Endothelial cell of umbilical vein (primary cell): ENCODE results near the gene MAP4K4. TPM values are rescaled to one million over a fixed set of nuclear protein-coding genes. Genes with fewer than 3 reads are reported as not detected.

Experiments
- BruUV-seq: library from RNA; stranded (reverse); fragments of 400-500 nt; replicated peaks from 2 replicates; lab custom pipeline; 2021; lab: Mats Ljungman, UMichigan
- CTCF ChIA-PET: fragments of 300-600, 350-600 bp; sonication (Branson Sonifier 250); formaldehyde crosslinking; loops from one replicate; lab custom pipeline; 2021; ENCODE audit warnings: antibody characterized with exemption, inconsistent platforms; lab: Charles Lee
- POLR2A ChIA-PET: fragments of 300-600, 350-600 bp; sonication (Branson Sonifier 250); formaldehyde crosslinking; loops from one replicate; lab custom pipeline; 2021; ENCODE audit warnings: antibody characterized with exemption, inconsistent platforms; lab: Charles Lee
- DNase-seq: peaks from one replicate; pipeline ENCODE4 v3.0.0-alpha.2; 2011; ENCODE audit warnings: low read depth, low spot score
- FAIRE-seq: peaks from 2 replicates; lab custom pipeline; 2011; peaks lifted over from hg19 to GRCh38; lab: Jason Lieb, UNC
- H2AFZ ChIP-seq: 2 replicates; pipeline ENCODE4 v1.6.0; 2012; ENCODE audit warnings: low read depth, low read length, control low read depth, inconsistent platforms
- H3K27ac ChIP-seq: 2 replicates; pipeline ENCODE4 v1.5.1; 2011; ENCODE audit warnings: low read depth, mild to moderate bottlenecking, control low read depth, low read length, moderate library complexity; ENCODE audit not compliant: insufficient read depth
- H3K27me3 ChIP-seq, 2 experiments: 2 replicates each; pipeline versions ENCODE4 v1.6.0 to v1.6.1; 2011; ENCODE audit warnings: low read length in 2 of 2, mixed read lengths in 1 of 2; ENCODE audit not compliant: control insufficient read depth in 2 of 2, insufficient read depth in 2 of 2
- H3K36me3 ChIP-seq, 2 experiments: 2 replicates in 1 of 2; 3 replicates in 1 of 2; pipeline ENCODE4 v1.5.1; 2011; ENCODE audit warnings: low read length in 2 of 2, mild to moderate bottlenecking in 1 of 2, moderate library complexity in 1 of 2; ENCODE audit not compliant: control insufficient read depth in 2 of 2, insufficient read depth in 2 of 2; ENCODE audit errors: extremely low read depth in 1 of 2
- H3K4me1 ChIP-seq: 3 replicates; pipeline ENCODE4 v1.5.1; 2011; ENCODE audit warnings: mild to moderate bottlenecking, low read length; ENCODE audit not compliant: control insufficient read depth, insufficient read depth; ENCODE audit errors: extremely low read depth
- H3K4me2 ChIP-seq: 2 replicates; pipeline ENCODE4 v1.6.1; 2011; ENCODE audit warnings: low read length, control low read depth, mixed read lengths; ENCODE audit not compliant: insufficient read depth
- H3K4me3 ChIP-seq, 3 experiments: fragments of 200-600 bp in 1 of 3; sonication (generic), shearing (Covaris generic) in 1 of 3; replicated peaks in 1 of 3; 2 replicates each; pipeline ENCODE4 v1.5.1; 2011 to 2016; ENCODE audit warnings: control low read depth in 3 of 3, low read length in 3 of 3, mild to moderate bottlenecking in 2 of 3, inconsistent platforms in 1 of 3, low read depth in 1 of 3, moderate library complexity in 1 of 3; ENCODE audit not compliant: insufficient read depth in 1 of 3
- H3K79me2 ChIP-seq: 2 replicates; pipeline ENCODE4 v1.6.0; 2012; ENCODE audit warnings: low read length, inconsistent platforms; ENCODE audit not compliant: control insufficient read depth, insufficient read depth
- H3K9ac ChIP-seq: replicated peaks from 2 replicates; pipeline ENCODE3; 2011; ENCODE audit warnings: low read length, control low read depth; ENCODE audit not compliant: insufficient read depth; ENCODE audit errors: extremely low read depth
- H3K9me1 ChIP-seq: replicated peaks from 3 replicates; pipeline ENCODE4 v1.6.0; 2011; ENCODE audit warnings: mild to moderate bottlenecking, low read length; ENCODE audit not compliant: control insufficient read depth, insufficient read depth; ENCODE audit errors: extremely low read depth
- H3K9me3 ChIP-seq: replicated peaks from 2 replicates; pipeline ENCODE4 v1.5.1; 2012; ENCODE audit warnings: low read length, inconsistent platforms; ENCODE audit not compliant: control insufficient read depth, insufficient read depth
- H4K20me1 ChIP-seq: replicated peaks from 2 replicates; pipeline ENCODE3; 2011; ENCODE audit warnings: mild to moderate bottlenecking, low read length; ENCODE audit not compliant: control insufficient read depth, insufficient read depth; ENCODE audit errors: extremely low read depth
- CTCF ChIP-seq, 2 donors: IDR thresholded peaks; 1 replicate in 1 of 2; 2 replicates in 1 of 2; pipeline ENCODE4 v1.5.1; 2011; ENCODE audit warnings: low read length in 2 of 2, mild to moderate bottlenecking in 2 of 2, moderate library complexity in 2 of 2, control low read depth in 1 of 2, inconsistent platforms in 1 of 2, low read depth in 1 of 2; ENCODE audit not compliant: insufficient read depth in 1 of 2; ENCODE audit errors: extremely low read depth in 1 of 2
- EZH2 ChIP-seq: IDR thresholded peaks from 2 replicates; pipeline ENCODE4 v1.6.1; 2012; ENCODE audit warnings: borderline replicate concordance, low read depth, mild to moderate bottlenecking, moderate library complexity, low read length, inconsistent platforms; ENCODE audit not compliant: severe bottlenecking
- FOS ChIP-seq: IDR thresholded peaks from 2 replicates; pipeline ENCODE4 v1.6.1; 2011; ENCODE audit warnings: mild to moderate bottlenecking, low read length, moderate library complexity, borderline replicate concordance; ENCODE audit not compliant: insufficient read depth
- GATA2 ChIP-seq: IDR thresholded peaks from 2 replicates; pipeline ENCODE4 v1.7.0; 2011; ENCODE audit warnings: low read depth, mild to moderate bottlenecking, moderate library complexity, mixed read lengths, low read length; ENCODE audit not compliant: insufficient read length, insufficient read depth
- JUN ChIP-seq: IDR thresholded peaks from 2 replicates; pipeline ENCODE4 v1.6.1; 2011; ENCODE audit warnings: borderline replicate concordance, low read depth; ENCODE audit not compliant: insufficient read length, insufficient read depth
- MAX ChIP-seq: IDR thresholded peaks from 2 replicates; pipeline ENCODE4 v1.6.1; 2011; ENCODE audit not compliant: insufficient read depth, insufficient read length
- MYC ChIP-seq: IDR thresholded peaks from one replicate; pipeline ENCODE4 v1.6.1; 2011; ENCODE audit warnings: mild to moderate bottlenecking, low read depth, low read length
- POLR2A ChIP-seq: IDR thresholded peaks from 2 replicates; pipeline ENCODE4 v1.6.1; 2012; ENCODE audit warnings: low read depth, mild to moderate bottlenecking, control low read depth, low read length
- POLR2AphosphoS5 ChIP-seq: IDR thresholded peaks from 2 replicates; pipeline ENCODE4 v1.6.1; 2012; ENCODE audit warnings: low read depth, mild to moderate bottlenecking, control low read depth, low read length, moderate library complexity; ENCODE audit not compliant: insufficient read depth
- dilution Hi-C: fragments of 300-500 bp; cut with MboI; formaldehyde crosslinking; loops from one replicate; pipeline ENCODE4 v1.15.0; 2019; ENCODE audit warnings: low sequenced_read_pairs; ENCODE audit not compliant: extremely low pct_ligation_motif_present
- intact Hi-C: fragments of 100-400 bp; cut with micrococcal nuclease; formaldehyde crosslinking; loops from one replicate; pipeline ENCODE4 v1.10.0; 2022
- polyA plus RNA-seq, 4 experiments: library from polyadenylated mRNA; depleted of rRNA in 3 of 4; stranded (reverse) in 3 of 4; unstranded in 1 of 4; fragments of >200 nt; gene quantifications; 2 replicates each; pipeline versions ENCODE4 v1.2.1 to v1.2.3, GENCODE V29; 2011 to 2012; ENCODE audit warnings: missing spikeins in 1 of 4
- total RNA-seq: library from RNA; stranded (reverse); gene quantifications from 2 replicates; pipeline ENCODE4 v1.2.3, GENCODE V29; 2021

Gene MAP4K4
- total and polyA plus RNA-seq, 2 donors (not counting 3 experiments of a cell fraction or from before 2014, with no cell fraction given) = 79.4 to 269 TPM

- DNase-seq = no peak
- TF ChIP-seq POLR2A = no peak
- no peak for TF ChIP-seq MYC
- TF ChIP-seq GATA2 = no peak
- no peak for TF ChIP-seq POLR2AphosphoS5
- TF ChIP-seq CTCF (IDR thresholded peaks at IDR 0.05; ENCODE audit: extremely low read depth in 1 of 2, insufficient read depth in 1 of 2, low read depth in 1 of 2, low read length in 2 of 2) = no peak
- H3K9ac ChIP-seq = no peak overlapping the region
- H3K27me3 ChIP-seq = no peaks in the 10 kb centered on the region
- H3K27ac ChIP-seq = no peak overlapping the region
- no peaks in the 10 kb centered on the region for H3K9me1 ChIP-seq
- no peak for FAIRE-seq
- CTCF ChIA-PET = interaction anchor here (0.8 to 1.6 kb wide), 3 partner anchors 10 to 29 kb away, joined by 3 to 5 read pairs (median 3); no protein-coding TSS in a partner anchor
- H3K79me2 ChIP-seq = peaks cover 30% of the 10 kb centered on the region
- H2AFZ ChIP-seq = no peak overlapping the region
- peaks cover 22% of the 10 kb centered on the region for H3K4me1 ChIP-seq
- dilution Hi-C loops = no loop called here
- no peak overlapping the region for H3K4me2 ChIP-seq
- no peaks in the 10 kb centered on the region for H3K9me3 ChIP-seq
- no TSS peak for BruUV-seq
- POLR2A ChIA-PET = interaction anchor here (0.5 kb wide), 1 partner anchor 8 kb away, joined by 8 read pairs; no protein-coding TSS in a partner anchor
- H3K36me3 ChIP-seq = peaks cover 27 to 34% of the 10 kb centered on the region in 2 experiments
- no peak overlapping the region for H3K4me3 ChIP-seq
- intact Hi-C loops = no loop called here
- peaks cover 3% of the 10 kb centered on the region for H4K20me1 ChIP-seq
Observed at GRCh38 chr2:101860157-101860556, 162.7 kb downstream of the MAP4K4 start.

- POLR2A ChIA-PET = interaction anchor here (0.5 kb wide), 1 partner anchor 9 kb away, joined by 8 read pairs; no protein-coding TSS in a partner anchor
- Histone ChIP-seq H3K4me2 (no peak overlapping the region), H3K9me1 (no peaks in the 10 kb centered on the region), H4K20me1 (peaks cover 3% of the 10 kb centered on the region), H2AFZ (no peak overlapping the region), H3K27me3 (no peaks in the 10 kb centered on the region), H3K4me1 (peaks cover 22% of the 10 kb centered on the region), H3K36me3 (peaks cover 27 to 36% of the 10 kb centered on the region in 2 experiments), H3K9ac (no peak overlapping the region), H3K79me2 (peaks cover 27% of the 10 kb centered on the region), H3K9me3 (no peaks in the 10 kb centered on the region), H3K4me3 (no peak overlapping the region), H3K27ac (no peak overlapping the region)
- intact Hi-C loops = no loop called here
- CTCF ChIA-PET = interaction anchor here (0.8 to 1.6 kb wide), 3 partner anchors 10 to 29 kb away, joined by 3 to 5 read pairs (median 3); no protein-coding TSS in a partner anchor
- dilution Hi-C loops = no loop called here
- DNase-seq (no peak), FAIRE-seq (no peak)
- no peak for TF ChIP-seq GATA2
- no peak for TF ChIP-seq EZH2
- TF ChIP-seq JUN = no peak
- no peak for TF ChIP-seq POLR2AphosphoS5
- no peak for TF ChIP-seq CTCF (IDR thresholded peaks at IDR 0.05; ENCODE audit: extremely low read depth in 1 of 2, insufficient read depth in 1 of 2, low read depth in 1 of 2, low read length in 2 of 2)
- TF ChIP-seq MYC = no peak
- TF ChIP-seq MAX = no peak
- no peak for TF ChIP-seq POLR2A
- no peak for TF ChIP-seq FOS
- no TSS peak for BruUV-seq
Observed at GRCh38 chr2:101860782-101861181, 163.3 kb downstream of the MAP4K4 start.
